ENCODE results near the gene EPO.
"Not testable (repeated sequence)": the region's sequence is repeated elsewhere in the genome, so short reads cannot be mapped to it uniquely, and the experiment has no call there.

EPO gene

DNA sequence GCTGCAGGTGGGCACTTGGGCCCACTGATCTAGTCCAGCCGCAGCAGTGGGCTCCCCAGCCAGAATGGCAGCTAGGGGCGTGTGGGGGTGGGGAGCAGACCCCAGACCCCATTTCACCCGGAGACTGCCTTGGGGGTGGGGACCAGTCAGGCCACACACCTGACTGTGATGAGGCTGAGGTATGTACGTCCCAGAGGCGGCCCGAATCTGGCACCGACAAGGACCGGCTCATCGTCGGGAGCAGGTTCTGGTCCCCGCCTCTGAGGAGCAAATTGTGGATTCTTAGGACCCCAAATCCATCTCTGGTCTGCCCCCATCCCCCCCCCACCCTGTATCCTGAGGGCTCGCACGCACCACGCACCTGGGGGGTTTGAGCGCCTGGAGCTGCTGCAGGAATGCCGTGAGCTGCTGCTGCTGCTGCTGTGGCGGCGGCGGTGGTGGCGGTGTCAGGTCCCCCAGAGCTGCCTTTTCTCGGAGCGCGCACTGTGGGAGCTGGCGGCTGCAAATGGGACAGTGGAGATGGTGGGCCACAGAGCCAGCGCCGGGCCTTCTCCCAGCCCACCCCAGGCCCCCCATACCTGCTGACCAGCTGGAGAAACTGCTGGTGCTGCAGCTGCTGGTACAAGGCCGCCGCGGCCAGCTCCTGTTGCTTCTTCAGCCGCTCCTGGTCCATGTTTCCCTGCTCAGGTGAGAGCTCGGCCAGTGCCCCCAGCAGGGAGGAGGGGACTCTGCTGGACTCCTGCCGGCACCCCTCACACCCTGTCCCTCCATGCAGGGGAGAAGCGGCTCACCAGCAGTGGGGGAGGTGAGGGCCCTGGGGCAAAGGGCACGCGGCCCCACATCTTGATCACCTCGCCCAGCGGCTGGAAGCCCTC is 36.4 kb upstream of the EPO start:
- no peak for DNase-seq

- no peak for DNase-seq
Observed at GRCh38 chr7:100684534-100685042, 35.7 kb upstream of the EPO start.

- no peak for DNase-seq
Observed at GRCh38 chr7:100685049-100685605, 35.1 kb upstream of the EPO start.

DNA sequence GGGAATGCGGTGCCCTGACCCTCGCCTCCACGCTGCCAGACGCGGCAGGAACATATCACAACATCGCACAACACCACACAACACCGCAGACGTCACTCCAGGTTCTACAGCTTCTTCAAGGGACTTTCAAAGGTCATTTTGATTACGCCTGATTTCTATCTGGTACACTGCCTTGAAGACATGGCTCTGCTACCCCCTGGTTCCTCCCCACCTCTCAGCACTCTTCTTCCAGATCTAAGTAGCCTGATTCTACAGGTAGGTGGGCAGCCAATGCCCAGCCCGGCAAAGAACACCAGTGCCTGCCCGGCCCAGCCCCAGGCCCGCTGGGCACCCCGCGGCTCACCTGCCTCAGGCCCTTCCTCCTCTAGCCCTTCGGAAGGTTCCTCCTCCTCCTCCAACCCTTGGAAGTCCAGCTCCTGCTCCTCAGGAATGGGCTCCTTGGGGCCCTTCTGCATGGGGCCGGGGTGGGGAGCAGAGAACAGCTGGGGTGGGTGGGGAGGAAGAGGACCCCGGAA is 34.6 kb upstream of the EPO start:
- no peak for DNase-seq

DNA sequence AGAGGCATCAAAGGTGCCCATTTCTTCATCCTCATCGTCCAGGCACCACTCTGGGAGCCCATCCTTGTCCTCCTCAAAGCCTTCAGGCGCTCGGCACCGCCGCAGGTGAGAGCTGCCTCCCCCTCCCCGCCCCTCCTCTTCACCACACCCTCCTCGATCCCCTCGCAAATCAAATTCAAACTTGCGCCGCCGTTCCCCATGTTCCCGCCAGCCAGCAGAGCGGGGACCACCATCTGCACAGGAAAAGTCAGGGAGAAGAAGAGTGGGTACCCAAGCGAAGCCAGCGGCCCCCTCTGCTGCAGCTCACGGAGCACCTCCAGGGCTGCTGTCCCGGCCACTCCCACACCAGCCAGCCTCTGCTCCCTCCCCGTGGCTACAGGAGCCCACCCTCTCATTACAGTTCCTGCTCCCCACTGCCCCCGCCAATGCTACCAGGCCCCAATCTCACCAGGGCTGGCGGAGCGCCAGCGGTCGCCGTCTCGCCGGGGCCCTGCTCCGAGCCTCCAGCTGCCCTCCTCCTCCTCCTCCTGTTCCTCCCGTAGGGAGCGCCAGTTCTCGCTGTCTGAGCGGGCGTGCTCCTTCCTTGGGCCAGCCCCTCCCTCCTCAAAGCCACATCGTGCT is 34.0 kb upstream of the EPO start:
- no peak for DNase-seq

DNA sequence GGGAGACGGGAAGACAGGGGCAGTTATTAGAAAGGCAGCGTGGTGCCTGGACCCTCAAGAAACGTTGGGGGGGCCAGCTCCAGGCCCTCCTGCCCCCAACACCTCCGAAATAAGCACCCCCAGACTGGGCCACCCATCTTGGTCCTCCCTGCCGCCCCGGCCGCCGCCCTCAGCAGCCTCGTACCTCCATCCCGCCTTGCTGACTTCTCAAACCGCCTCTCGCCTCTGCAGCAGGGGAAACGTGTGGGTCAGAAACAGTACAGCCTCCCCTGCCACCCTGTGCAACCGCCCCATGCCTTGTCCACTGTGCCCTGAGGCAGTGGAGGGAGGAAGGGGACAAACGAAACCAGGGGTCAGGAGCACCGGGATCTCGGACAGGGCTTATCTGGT is 33.5 kb upstream of the EPO start:
- no peak for DNase-seq

DNA sequence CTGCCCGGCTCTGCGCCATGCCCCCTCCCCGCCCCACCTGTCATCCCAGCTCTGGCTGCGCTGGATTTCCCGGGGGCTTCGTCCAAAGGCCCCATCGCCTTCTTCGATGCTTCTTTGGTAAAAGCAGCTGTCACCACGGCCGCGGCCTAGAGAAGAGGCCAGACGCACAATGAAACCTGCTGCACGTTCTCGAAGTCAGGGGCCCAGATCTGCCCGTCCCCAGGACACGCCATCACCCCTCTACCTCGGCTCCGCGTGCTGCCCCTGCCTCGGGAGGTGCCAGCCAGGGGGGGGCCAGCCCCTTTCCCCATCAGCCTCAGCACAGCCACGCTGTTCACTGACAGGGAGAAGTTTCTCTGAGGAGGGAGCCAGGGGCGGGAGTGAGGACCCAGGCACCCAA is 33.0 kb upstream of the EPO start:
- no peak for DNase-seq

DNA sequence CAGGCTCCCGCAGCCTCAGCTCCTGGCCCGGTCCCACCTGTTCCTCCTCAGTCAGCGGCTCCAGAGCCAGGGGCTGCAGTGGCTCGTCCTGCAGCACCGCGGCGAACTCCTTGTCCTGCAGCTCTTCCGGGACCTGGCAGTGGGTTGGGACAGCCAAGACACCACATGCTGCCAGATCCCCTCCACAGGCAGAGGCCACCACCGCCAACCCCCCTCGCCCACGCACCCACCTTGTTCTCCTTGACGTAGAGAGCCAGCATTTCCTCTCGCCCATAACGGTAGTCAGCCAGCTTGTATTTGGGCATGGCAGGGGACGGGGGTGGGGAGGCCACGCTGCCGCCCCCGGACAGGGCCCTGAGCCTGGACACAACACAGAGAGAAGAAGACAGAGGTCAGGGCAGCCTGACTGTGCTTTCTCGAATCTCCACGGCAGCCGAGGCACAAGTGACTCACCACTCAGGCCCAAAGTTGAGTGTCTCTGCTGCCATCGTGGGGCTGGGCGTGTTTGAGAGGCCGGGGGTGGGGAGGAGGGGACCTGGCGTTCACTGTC is 32.4 kb upstream of the EPO start:
- DNase-seq, result no peak

DNA sequence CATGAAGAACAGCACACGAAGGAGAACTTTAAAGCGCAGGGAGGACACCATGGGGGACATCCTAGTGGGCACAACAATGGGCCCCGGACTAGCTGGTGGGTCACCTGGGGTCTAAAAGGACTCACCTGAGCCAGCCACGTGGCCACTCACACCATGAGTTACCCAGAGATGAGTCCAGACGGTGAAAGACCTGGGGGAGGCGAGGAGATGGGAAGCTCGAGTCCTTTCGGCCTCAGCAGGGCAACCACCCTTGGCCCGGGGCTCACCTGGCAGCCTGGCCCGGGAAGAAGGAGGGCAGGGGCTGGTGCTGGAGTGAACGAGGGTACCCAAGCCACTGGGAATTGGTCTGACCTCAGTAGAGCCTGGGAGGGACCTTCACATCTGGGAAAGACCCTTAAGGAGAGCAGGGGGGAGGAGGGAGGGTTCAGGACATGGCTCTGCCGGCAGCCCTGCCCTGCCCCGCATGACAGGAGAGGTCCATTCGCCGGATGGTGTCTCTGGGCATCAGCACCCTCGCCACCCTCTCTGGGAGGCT is 31.9 kb upstream of the EPO start:
- no peak for DNase-seq

- no peak for DNase-seq
Observed at GRCh38 chr7:100689230-100690135, 30.8 kb upstream of the EPO start.

DNA sequence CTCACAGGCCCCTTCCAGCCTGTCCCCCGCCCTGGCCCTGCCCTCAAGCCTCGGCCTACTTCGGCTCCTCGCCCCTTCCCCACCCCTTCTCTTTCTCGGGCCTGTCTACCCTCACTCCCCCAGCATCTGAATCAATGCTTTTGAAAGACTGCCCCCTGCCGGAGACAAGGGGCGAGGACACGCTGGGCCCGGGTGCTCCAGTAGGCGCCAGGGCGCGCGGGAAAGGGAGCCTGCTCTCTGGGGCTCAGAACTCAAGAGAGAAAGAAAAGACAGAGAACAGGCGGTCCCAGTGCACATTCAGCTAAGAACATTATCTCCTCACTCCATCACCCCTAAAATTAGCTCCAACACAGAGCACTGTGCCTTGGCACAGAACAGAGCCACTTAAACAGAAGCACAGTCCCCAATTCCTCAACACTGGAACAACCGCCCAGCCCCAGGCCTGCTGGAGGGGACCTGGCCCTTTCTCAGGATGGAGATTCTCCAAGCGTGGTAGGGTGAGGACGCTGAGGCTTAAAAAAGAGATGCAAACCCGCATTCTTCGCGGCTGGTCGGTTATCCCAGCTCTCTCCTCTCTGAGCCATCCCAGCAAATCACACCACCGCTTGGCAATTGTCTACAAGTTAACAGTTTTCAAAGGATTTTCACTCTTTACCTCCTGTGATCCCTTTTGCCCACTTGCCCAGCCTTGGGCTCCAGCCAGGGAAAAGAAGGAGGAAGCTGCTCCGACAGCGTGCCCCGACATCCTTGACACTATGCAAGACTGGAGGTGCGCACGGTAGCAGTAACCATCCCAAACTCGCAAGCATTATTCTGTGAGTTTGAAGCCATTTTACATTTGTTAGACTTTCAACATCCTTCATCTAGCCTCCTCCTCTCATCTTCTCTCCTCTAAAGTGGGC is 28.3 kb upstream of the EPO start:
- DNase-seq, result peak; percentile 79 to 87

DNA sequence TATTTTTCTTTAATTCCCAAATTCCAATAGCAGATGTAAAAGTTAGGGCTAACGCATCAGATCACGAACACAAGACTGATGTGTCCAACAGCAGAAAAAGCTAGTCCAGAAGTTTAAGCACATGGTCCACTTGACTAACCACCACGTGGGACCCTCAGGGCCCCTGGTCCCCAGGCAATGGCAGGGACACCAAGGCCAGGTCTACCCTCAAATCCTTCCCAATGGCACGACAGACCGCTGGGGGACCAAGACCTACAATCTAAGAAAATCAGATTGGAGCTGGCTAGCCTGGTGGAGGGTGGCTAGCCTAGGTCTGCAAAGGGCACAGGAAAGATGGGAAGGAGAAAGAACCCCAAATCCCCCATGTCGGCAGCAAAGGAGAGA is 27.7 kb upstream of the EPO start:
- DNase-seq, result no peak

GRCh38 chr7:100693312-100694097 is 26.8 kb upstream of the EPO start:
- DNase-seq, result no peak

GRCh38 chr7:100694098-100694745 is 26.0 kb upstream of the EPO start, which contains the start of gene GIGYF1:
Gene GIGYF1, minus strand, starts transcription at chr7:100694250. Its CDS starts 6,012 bp downstream, at chr7:100688238.
- DNase-seq, result peak; percentile 67 to 79

GRCh38 chr7:100696123-100696521 is 24.1 kb upstream of the EPO start:
- no peak for DNase-seq

DNA sequence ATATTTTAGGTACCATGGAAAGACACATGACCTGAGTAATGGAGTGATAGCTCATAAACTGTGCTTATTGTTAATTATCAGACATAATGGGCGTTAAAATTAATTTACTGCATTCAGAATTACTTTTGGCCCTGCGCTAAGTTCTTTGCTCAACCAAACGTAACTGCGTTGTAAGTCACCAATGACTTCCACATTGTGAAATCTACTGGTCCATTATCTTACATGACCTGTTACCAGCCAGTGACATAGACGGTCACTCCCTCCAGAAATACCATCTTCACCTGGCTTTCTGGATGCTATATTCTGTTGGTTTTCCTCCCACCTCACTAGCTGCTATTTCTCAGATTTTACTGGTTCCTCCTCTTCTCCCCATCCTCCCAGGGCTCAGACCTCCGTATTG is 21.2 kb upstream of the EPO start:
- DNase-seq, result no peak

- DNase-seq, result not testable (repeated sequence)
Observed at GRCh38 chr7:100701089-100701488, 19.2 kb upstream of the EPO start.

DNA sequence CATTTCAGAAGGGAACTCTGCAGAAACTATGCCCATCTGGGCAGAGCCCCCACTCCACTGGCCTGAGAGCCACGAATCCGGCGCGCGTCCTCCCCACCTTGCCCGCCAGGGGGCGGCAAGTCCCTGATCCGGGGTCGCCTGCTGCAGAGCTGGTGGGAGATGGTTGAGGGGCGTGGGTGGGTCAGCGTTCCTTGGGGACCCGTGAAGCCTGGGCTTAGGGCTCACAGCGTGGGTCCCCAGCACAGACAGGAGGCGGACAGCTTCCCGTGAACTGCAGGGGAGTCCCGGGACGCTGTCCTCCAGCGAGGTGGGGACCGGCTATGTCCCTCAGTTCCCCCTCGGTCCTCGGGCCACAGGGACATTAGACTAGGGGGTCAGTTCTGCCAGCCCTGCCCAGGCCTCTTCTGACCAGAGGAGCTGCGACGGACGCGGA is 14.9 kb upstream of the EPO start:
- peak; percentile 70 to 77 for DNase-seq
